Activated CD4-positive, alpha-beta memory T cell treated with anti-CD3 and anti-CD28 coated beads, Interleukin-2, amount 10 ng/mL, durations not matched to agents 7 days and 5 days (primary cell): ENCODE measurements around the gene GP1BB. TPM values are rescaled to one million over a fixed set of nuclear protein-coding genes. Genes with fewer than 3 reads are reported as not detected.

Experiments
- CTCF ChIA-PET: fragments of 350-600 bp; sonication (Branson Sonifier 250); formaldehyde crosslinking; loops from one replicate; lab custom pipeline; 2021; ENCODE audit warnings: antibody characterized with exemption, inconsistent platforms; lab: Charles Lee
- POLR2A ChIA-PET: fragments of 350-600 bp; sonication (Branson Sonifier 250); formaldehyde crosslinking; loops from one replicate; lab custom pipeline; 2021; ENCODE audit warnings: antibody characterized with exemption; lab: Charles Lee
- DNase-seq: peaks from one replicate; pipeline ENCODE4 v3.0.0-alpha.2; 2020
- H3K27ac Mint-ChIP-seq: one replicate; pipeline ENCODE4 v1.8.0; 2021; ENCODE audit warnings: mild to moderate bottlenecking, mixed read lengths
- H3K27me3 Mint-ChIP-seq: one replicate; pipeline ENCODE4 v1.8.0; 2021; ENCODE audit warnings: mixed read lengths
- H3K36me3 Mint-ChIP-seq: one replicate; pipeline ENCODE4 v1.8.0; 2021; ENCODE audit warnings: low read depth, mixed read lengths
- H3K4me1 Mint-ChIP-seq: one replicate; pipeline ENCODE4 v1.8.0; 2021; ENCODE audit warnings: mixed read lengths
- H3K4me3 Mint-ChIP-seq: one replicate; pipeline ENCODE4 v1.8.0; 2021; ENCODE audit warnings: mild to moderate bottlenecking, mixed read lengths
- H3K9me3 Mint-ChIP-seq: one replicate; pipeline ENCODE4 v1.8.0; 2021; ENCODE audit warnings: mixed read lengths
- total RNA-seq, 2 experiments: library from RNA; stranded (reverse); gene quantifications; one replicate each; pipeline ENCODE4 v1.2.3, GENCODE V29; 2021

Gene GP1BB
- total RNA-seq, 2 experiments from 2014 or later, result not detected

DNA sequence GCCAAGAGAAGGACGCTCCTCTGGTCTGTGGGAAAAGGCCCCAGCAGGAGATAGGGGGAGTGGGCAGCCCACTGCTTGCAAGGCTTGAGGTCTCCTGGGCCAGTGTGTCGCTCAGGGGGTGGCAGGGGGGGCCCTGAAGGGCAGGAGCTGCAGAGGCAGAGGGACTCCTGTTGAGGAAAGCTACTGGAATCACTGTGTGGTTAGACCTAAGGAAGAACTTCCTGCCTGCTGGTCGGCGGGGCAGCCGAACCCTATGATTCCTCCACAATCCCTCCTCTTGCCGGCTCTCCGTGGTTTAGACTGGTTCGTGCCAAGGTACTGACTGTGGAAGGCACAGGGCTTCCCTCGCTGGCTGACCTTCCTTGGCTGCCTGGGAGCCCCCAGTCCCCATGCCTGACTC is 6.2 kb downstream of the GP1BB start:
- peaks cover 15% of the 10 kb centered on the region for H3K27me3 Mint-ChIP-seq
- DNase-seq, result no peak
- H3K36me3 Mint-ChIP-seq, result no peaks in the 10 kb centered on the region
- no peak overlapping the region for H3K27ac Mint-ChIP-seq
- H3K4me1 Mint-ChIP-seq, result peaks cover 4% of the 10 kb centered on the region
- POLR2A ChIA-PET, result interaction anchor here (1.1 to 1.5 kb wide), 2 partner anchors 163 to 188 kb away, joined by 3 to 8 read pairs; no protein-coding TSS in a partner anchor
- CTCF ChIA-PET, result interaction anchor here (0.7 to 3.0 kb wide), 5 partner anchors 9 to 224 kb away, joined by 3 to 70 read pairs (median 4); no protein-coding TSS in a partner anchor
- no peak overlapping the region for H3K4me3 Mint-ChIP-seq
- no peaks in the 10 kb centered on the region for H3K9me3 Mint-ChIP-seq

DNA sequence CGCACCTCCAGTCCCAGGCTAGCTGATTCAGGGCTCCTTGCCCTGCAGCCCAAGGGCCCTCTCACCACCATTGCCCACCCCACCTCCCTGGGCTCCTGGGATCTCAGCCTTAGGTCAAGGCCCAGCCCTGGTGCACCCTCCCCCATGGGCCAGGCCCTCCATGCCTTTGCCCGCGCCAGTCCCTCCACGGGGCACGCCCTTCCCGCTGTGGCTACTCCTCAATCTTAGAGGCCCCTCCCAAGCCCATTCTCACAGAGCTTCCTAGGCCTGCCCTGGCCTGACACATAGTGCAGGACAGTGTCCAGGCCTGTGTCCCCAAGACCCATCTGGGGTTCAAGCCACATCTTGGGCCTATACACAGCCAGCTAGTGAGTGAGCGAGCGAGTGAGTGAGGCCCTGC is 6.9 kb downstream of the GP1BB start:
- no peaks in the 10 kb centered on the region for H3K36me3 Mint-ChIP-seq
- H3K27ac Mint-ChIP-seq, result no peak overlapping the region
- CTCF ChIA-PET, result interaction anchor here (0.5 to 3.0 kb wide), 38 partner anchors 8 to 838 kb away, joined by 3 to 70 read pairs (median 3); partner anchors contain the start of genes CDC45, COMT and TXNRD2
- peaks cover 8% of the 10 kb centered on the region for H3K27me3 Mint-ChIP-seq
- no peaks in the 10 kb centered on the region for H3K9me3 Mint-ChIP-seq
- no peak overlapping the region for H3K4me3 Mint-ChIP-seq
- no peak for DNase-seq
- H3K4me1 Mint-ChIP-seq, result peaks cover 2% of the 10 kb centered on the region
- POLR2A ChIA-PET, result interaction anchor here (0.8 to 2.4 kb wide), 5 partner anchors 10 to 187 kb away, joined by 3 to 12 read pairs (median 3); no protein-coding TSS in a partner anchor

DNA sequence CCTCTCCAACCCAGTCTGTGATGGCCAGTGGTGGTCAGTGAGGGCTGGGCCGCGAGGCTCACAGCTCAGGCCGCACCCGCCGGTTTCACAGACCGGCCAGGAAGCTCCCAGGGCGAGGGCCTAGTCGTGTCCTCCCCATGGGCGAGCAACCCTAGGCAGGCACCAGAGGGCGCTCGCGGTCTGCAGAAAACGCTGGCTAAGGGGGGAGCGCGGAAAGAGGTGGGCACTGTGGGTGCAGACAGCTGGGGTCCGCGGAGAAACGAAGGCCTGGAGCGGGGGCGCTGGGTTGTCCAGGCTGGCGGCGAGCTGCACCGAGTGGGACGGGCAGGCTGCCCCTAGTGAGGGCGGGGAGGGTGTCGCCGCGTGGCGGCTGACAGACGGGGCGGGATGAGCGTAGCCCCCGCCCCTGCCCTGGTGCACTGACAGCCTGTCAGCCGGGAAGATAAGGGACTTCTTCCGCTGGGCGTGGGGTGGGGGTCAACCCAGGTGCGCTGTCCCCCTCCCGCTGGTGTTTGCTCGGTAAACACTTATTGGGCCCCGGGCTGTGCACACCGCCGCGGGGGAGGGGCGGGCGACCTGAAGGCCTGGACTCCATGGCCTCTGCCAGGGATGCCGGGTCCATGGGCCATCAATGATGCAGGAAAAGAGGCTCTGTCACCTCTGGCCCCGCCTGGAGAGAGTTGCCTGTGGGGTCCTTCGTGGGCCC is 7.5 kb downstream of the GP1BB start:
- ChIA-PET POLR2A (interaction anchor here (0.8 to 2.4 kb wide), 5 partner anchors 10 to 187 kb away, joined by 3 to 12 read pairs (median 3); no protein-coding TSS in a partner anchor), CTCF (interaction anchor here (0.5 to 3.0 kb wide), 38 partner anchors 9 to 837 kb away, joined by 3 to 70 read pairs (median 3); partner anchors contain the start of genes CDC45, COMT and TXNRD2)
- H3K36me3 Mint-ChIP-seq, result no peaks in the 10 kb centered on the region
- peak overlapping the region; percentile 60 for H3K4me3 Mint-ChIP-seq
- peaks cover 5% of the 10 kb centered on the region for H3K27me3 Mint-ChIP-seq
- no peaks in the 10 kb centered on the region for H3K9me3 Mint-ChIP-seq
- no peak overlapping the region for H3K27ac Mint-ChIP-seq
- peaks cover 2% of the 10 kb centered on the region for H3K4me1 Mint-ChIP-seq
- DNase-seq, result peak; percentile 83

DNA sequence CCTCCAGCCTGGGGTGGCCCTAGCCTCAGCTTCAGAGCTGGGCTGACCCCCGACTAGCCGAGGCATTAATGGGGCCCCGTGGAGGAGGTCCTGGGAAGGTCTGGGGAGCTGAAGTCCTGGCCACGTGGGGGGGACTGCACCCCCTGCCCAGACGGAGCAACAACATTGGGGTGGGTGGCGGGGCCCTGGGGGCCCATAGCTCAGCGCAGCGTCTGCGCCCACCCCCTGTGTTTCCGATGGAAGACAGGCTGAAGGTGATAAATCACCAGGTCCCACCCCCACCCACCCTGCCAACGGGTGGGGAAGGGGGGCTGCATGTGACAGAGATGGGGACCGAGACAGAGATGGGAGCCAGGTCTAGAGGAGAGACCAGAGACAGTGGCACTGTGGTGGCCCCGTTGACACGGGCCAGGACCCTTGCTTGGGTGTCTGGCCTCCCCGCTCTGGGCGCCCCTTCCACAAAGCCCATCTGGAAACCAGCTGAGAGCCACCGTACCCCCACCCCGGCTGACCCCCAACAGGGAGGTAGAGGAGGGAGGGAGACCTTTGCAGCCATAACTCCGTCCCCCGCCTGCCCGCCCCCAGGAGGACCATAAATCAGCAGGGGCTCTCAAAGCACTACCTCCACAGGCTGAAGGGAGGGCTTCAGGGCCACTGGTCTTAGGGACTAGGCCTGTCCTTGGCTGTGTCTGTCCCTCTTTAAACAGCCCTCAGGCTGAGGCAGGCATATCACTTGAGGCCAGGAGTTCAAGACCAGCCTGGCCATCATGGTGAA is 8.2 kb downstream of the GP1BB start:
- Mint-ChIP-seq H3K4me3 (no peak overlapping the region), H3K27ac (no peak overlapping the region)
- POLR2A ChIA-PET, result interaction anchor here (1.1 to 2.4 kb wide), 3 partner anchors 11 to 179 kb away, joined by 3 to 12 read pairs (median 8); no protein-coding TSS in a partner anchor

DNA sequence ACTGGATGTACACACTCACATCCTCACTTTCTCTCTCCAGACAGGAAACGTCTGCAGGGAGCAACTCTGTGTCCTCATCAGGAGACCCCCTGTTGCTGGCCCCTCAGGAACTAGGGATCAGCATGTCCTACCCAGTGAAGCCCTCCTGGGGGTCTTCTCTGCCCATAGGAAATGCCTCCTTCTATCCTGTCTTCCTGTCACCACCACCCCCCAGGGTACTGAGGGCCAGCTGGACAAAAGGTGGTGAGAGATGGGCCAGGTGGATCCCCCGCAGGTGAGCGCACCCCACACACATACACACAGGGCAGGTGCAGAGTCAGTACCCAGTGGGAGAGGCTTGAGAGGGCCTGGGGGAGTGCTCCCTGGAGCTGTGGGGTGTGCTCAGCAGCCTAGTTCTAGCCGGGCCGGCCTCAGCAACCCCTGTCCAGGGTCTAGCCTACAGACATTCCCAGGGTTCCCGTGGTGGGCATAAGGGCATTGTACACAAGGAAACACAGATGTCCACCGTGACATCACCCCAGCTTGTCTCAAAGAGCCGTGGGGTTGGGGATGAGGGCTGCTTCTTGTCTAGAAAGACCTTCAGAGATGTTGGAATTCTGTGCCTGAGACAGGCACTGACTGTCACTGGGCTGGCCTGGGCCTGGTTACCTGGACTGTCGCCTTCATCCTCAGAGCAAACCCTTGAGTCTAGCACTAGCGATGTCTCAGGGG is 9.2 kb downstream of the GP1BB start:
- ChIA-PET POLR2A (interaction anchor here (2.4 kb wide), 1 partner anchor 178 kb away, joined by 12 read pairs; no protein-coding TSS in a partner anchor), CTCF (interaction anchor here (0.9 to 3.0 kb wide), 2 partner anchors 9 to 179 kb away, joined by 3 to 70 read pairs; partner anchors contain the start of gene GP1BB)
- Mint-ChIP-seq H3K9me3 (no peaks in the 10 kb centered on the region), H3K36me3 (no peaks in the 10 kb centered on the region), H3K4me3 (no peak overlapping the region), H3K4me1 (peaks cover 2% of the 10 kb centered on the region), H3K27ac (no peak overlapping the region), H3K27me3 (peaks cover 5% of the 10 kb centered on the region)
- no peak for DNase-seq

More for the DNA sequence above, 8.2 kb downstream of the GP1BB start:
- peaks cover 5% of the 10 kb centered on the region for H3K27me3 Mint-ChIP-seq
- CTCF ChIA-PET, result interaction anchor here (0.9 to 3.0 kb wide), 17 partner anchors 8 to 442 kb away, joined by 3 to 70 read pairs (median 3); partner anchors contain the start of gene GP1BB
- H3K4me1 Mint-ChIP-seq, result peaks cover 2% of the 10 kb centered on the region
- H3K36me3 Mint-ChIP-seq, result no peaks in the 10 kb centered on the region
- no peaks in the 10 kb centered on the region for H3K9me3 Mint-ChIP-seq
- DNase-seq, result no peak

DNA sequence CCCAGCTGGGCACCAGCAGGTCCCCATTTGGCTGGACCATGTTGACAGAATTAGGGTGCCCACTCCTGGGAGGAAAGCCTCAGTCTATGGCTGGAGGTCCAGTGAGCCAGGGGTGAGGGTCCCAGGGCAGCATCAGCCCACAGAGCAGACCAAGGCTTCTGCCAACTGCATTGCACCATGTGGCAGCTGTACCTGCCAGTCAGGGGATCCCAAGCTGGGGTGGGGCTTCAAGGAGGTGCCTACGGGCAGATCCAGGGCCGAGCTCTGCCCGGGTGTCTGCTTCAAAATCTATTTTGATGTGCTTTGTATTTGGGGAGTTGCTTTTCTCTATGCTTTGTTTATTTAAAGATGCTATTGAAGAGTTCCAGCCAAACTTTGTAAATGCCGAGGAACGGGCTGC is 10.4 kb downstream of the GP1BB start:
- no peak overlapping the region for H3K27ac Mint-ChIP-seq
- peaks cover 2% of the 10 kb centered on the region for H3K27me3 Mint-ChIP-seq
- ChIA-PET POLR2A (no interaction called here), CTCF (interaction anchor here (1.0 kb wide), 1 partner anchor 176 kb away, joined by 3 read pairs; no protein-coding TSS in a partner anchor)
- H3K4me3 Mint-ChIP-seq, result no peak overlapping the region
- peaks cover 2% of the 10 kb centered on the region for H3K4me1 Mint-ChIP-seq
- H3K9me3 Mint-ChIP-seq, result no peaks in the 10 kb centered on the region
- DNase-seq, result no peak
- H3K36me3 Mint-ChIP-seq, result no peaks in the 10 kb centered on the region

DNA sequence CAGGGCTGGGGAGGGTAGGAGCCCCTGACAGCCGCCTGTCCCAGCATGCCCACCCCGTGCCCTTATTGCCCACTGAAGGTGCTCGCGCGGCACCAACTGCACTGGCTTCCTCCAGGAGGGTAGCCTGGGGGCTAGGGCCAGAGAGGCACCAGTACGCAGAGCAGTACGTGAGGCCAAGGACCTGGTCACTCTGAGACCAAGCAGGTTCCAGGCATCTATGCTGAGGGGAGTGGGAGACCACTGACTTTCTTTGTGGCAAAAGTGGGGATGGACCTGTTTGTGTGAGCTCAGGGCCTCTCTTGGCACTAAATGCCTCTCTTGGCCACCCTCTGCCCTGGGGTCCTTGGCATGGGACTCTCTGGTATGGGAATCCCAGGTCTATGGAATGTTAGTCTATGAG is 10.8 kb downstream of the GP1BB start:
- ChIA-PET CTCF (interaction anchor here (1.0 kb wide), 1 partner anchor 176 kb away, joined by 3 read pairs; no protein-coding TSS in a partner anchor), POLR2A (no interaction called here)
- Mint-ChIP-seq H3K4me3 (no peak overlapping the region), H3K4me1 (peaks cover 2% of the 10 kb centered on the region), H3K9me3 (no peaks in the 10 kb centered on the region), H3K36me3 (no peaks in the 10 kb centered on the region), H3K27me3 (peaks cover 2% of the 10 kb centered on the region), H3K27ac (no peak overlapping the region)
- no peak for DNase-seq

DNA sequence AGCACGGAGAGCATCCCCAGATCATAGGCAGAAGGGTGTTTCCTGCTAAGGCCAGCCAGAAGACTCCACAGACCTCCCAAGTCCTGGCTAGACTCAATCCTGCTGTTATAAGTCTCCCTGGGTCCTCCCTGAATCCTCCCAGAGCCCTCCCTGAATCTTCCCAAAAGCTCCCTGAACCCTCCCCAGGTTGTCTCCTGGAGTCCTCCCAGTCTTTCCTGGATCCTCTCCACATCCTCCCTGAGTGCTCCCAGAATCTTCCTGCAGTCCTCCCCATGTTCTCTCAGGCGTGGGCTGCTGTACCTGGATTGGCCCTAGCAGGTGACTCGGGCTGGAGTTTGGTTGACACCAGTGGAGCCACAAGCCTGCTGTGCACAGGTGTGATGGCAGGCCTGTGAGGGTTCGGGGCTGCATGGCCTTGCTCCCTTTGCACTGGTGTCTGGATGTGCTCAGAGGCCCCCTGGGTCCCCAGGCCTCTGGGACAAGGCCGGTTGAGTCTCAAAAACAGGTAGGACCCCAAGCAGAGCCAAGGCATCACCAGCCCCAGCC is 11.6 kb downstream of the GP1BB start:
- no peak overlapping the region for H3K27ac Mint-ChIP-seq

DNA sequence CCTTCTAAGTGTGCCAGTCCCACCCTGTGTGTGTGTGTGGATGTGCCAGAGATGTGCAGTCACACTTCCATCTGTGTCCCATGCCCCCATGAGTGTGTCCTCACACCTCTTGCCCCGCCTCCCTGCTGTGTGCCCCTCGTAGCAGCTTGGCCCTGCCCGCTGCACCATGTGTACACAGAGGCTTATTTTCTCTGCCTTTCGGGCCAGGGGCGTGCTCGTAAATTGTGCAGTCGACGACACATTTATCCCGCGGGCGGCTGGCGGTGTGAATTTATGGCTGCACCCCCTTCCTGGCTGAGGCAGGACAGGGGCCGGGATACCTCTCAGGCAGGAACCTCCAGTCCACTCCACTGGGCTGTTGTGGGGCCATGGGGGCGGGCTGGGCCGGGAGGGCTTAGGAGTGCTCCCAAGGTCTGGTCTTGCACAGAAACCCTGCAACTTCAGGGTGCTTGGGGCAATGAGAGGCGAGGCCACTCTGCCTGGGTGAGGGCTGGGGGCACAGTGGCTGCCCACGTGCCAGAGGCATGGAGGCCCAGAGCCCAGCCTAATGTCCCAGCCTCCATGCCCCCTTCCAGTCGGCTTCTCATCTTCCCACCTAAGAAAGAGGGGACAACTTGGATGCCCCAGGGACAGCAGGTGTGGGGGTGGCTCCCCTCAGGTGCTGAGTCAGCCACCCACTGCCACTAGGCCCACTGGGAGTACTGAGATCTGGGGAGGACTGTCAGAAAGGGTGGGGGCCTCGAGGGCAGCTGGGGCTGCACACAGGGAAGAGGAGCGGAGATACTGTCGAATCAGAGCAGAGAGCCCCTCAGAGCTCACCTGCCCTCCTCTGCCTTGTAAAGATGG is 12.5 kb downstream of the GP1BB start:
- no peaks in the 10 kb centered on the region for H3K4me1 Mint-ChIP-seq
- ChIA-PET CTCF (no interaction called here), POLR2A (no interaction called here)
- H3K9me3 Mint-ChIP-seq, result no peaks in the 10 kb centered on the region
- no peaks in the 10 kb centered on the region for H3K27me3 Mint-ChIP-seq
- DNase-seq, result no peak
- H3K4me3 Mint-ChIP-seq, result no peak overlapping the region
- no peak overlapping the region for H3K27ac Mint-ChIP-seq
- H3K36me3 Mint-ChIP-seq, result no peaks in the 10 kb centered on the region

More for the DNA sequence above, 11.6 kb downstream of the GP1BB start:
- H3K4me3 Mint-ChIP-seq, result no peak overlapping the region
- no peaks in the 10 kb centered on the region for H3K9me3 Mint-ChIP-seq
- H3K27me3 Mint-ChIP-seq, result peaks cover 2% of the 10 kb centered on the region
- no peaks in the 10 kb centered on the region for H3K36me3 Mint-ChIP-seq
- ChIA-PET CTCF (interaction anchor here (1.0 kb wide), 1 partner anchor 175 kb away, joined by 3 read pairs; no protein-coding TSS in a partner anchor), POLR2A (no interaction called here)
- DNase-seq, result no peak
- peaks cover 2% of the 10 kb centered on the region for H3K4me1 Mint-ChIP-seq

DNA sequence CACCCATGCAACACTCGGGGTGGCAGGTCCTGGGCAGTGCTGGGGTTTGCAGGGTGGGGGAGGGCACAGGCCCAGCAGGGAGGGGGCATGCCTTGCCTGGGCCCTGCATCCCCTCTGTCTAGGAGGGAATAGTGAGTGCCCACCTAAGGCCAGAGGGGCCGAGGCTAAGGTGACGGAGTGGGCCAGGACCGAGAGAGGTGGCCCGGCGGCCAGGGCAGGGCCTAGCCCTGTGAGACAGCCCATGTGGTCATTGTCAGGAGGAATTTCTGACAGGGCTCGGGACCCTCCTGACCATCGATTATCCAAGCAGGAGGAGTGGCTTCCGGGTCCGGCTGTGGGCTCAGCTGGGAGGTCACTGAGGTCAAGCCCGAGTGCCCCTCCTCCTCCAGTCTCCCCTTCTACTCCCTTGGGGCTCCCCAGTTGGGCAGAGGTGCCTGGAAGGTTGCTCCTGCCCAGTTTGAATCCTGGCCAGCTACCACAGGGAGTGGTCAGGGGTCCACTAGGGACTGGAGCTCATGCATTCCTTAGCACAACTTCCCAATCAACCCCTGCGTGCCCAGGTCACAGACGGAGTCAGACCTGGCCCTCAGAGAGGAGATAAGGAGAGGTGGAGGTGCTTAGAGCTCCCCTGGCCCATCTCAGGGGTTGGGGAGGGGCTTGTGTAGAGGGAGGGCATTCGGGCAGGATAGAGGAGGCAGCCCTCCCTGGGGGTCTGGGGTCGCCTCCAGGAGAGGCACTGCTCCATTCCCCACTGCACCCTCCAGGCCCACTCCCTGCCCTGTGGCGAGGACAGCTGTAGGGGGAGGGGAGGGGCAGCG is 14.7 kb downstream of the GP1BB start:
- ChIA-PET POLR2A (no interaction called here), CTCF (interaction anchor here (1.0 kb wide), 1 partner anchor 8 kb away, joined by 3 read pairs; no protein-coding TSS in a partner anchor)
- Mint-ChIP-seq H3K36me3 (no peaks in the 10 kb centered on the region), H3K4me1 (no peaks in the 10 kb centered on the region), H3K27me3 (no peaks in the 10 kb centered on the region), H3K9me3 (no peaks in the 10 kb centered on the region), H3K27ac (no peak overlapping the region), H3K4me3 (no peak overlapping the region)
- no peak for DNase-seq
